COLO668 (cell line): ENCODE results near the gene TOX4.
"Not testable (repeated sequence)": the region's sequence is repeated elsewhere in the genome, so short reads cannot be mapped to it uniquely, and the experiment has no call there.

ENCODE experiments used
- DNase-seq: peaks from one replicate; lab custom pipeline; 2025; ENCODE audit not compliant: unreplicated experiment; lab: John Stamatoyannopoulos, UW

Gene TOX4

GRCh38 chr14:21476925-21477681, at the start of gene TOX4, which contains the start of gene RAB2B:
TSS of gene TOX4 (plus strand) at chr14:21477195. CDS start at chr14:21477279, 84 bp downstream.
TSS of gene RAB2B (minus strand) at chr14:21476959. CDS start at chr14:21476872, 87 bp downstream.
- DNase-seq = peak; percentile 97

DNA sequence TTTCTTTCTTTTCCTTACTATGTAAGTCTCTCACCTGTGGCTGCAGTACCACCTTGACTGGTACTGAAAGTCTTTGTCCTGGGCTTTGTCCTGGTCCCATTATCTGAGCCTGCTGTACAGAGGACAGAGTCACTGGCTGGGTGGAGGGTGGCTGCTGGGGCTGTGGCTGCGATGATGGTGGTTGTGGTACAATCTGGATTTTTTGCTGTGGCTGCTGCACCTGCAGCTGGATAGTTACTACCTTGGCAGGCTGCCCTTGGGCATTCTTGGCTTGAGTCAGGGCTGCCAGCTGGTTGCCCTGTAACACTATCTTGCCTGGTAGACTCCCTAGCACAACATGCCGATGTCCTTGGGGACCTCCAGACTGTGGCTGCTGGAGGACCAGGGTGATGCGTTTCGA, 48.1 kb upstream of the TOX4 start:
- no peak for DNase-seq

- no peak for DNase-seq
Observed at GRCh38 chr14:21431126-21431525, 45.9 kb upstream of the TOX4 start.

DNA sequence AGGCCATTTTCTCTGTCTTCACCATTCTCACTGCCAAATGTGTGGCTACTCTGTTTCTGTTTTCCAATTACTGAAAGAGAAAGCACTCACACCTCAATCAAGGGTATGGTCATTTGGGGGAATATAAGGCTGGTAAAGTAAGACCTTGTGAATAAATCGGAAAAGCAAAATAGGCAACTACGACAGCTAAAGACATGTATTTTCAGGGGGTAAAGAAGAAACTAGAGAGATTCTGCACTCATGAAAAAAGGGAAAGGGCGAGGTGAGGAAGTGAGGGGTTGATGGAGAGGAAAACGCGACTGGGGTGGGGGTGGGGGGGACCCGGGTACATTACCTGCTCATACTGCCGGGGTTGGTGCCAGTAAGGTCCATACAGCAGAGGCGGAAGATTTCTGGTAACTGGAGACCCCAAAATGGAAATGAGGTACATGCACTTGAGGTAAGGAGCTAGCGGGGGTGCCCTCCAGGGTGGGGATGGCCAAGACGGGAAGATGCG, 40.4 kb upstream of the TOX4 start:
- no peak for DNase-seq

DNA sequence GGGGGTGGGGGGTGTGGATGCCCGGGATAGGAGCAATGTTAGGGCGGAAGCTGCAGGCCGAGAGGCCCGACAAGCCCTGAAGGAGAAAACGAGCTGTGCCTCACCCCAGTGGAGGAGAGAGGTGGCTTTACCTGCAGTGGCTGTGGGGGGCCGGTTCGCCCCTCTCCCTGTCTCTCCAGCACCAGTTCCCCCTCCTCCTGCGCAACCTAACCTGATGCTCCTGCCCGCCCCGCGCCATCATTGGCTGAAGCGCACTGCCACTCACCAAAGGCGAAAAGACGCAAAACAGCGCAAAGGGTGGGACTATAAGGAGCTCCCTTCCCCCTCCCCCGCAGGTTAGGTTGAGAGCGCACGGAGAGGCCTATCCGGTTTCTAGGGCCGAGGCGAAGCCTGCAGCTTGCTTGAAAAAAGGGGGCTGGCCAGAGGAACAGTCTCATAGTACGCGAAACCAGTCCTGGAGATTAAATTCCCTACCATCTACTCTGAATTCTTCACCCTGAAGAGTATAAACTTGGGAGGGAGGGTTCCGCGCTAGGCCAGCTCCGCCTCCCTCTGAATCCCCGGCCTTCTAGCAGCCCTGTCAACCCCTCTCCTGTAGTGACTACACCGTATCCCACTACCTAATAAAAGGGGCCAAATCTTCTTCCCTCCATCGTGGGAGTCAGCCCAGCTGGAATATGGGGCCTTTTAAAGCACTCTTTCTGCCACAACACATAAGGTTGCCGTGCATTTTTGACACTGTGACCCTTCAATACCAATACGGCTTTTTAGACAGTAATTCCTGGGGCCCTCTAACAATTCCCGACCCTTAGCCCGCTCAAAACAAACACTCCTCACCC, 39.7 kb upstream of the TOX4 start:
- peak; percentile 100 for DNase-seq

GRCh38 chr14:21440859-21441258, 36.1 kb upstream of the TOX4 start:
- no peak for DNase-seq

DNA sequence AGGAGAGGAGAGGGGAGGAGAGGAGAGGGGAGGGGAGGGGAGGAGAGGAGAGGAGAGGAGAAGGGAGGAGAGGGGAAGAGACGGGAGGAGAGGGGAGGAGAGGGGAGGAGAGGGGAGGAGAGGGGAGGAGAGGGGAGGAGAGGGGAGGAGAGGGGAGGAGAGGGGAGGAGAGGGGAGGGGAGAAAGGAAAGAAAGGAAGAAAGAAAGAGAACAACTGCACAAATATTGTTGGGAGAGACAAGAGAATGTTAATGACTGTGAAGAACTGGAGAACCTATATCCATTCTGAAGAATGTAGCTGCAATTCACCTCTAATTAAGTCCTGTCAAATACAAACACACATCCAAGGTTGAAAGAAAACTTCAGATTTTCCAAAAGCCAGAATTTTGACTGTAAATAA, 34.3 kb upstream of the TOX4 start:
- not testable (repeated sequence) for DNase-seq

DNA sequence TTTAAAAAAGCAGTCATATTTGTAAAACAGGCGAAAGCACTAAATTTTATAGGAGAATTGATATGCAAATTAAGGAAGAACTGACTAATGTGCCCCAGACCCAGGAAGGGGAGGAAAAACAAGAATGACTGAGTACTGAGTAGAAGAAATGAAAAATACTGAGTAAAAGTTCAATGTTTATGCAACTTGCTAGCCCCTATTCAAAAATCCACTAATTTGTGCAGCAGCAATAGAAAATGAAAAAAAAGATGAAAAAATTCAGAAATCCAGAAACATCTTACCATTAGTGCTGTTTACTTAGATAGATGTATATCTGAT, 27.1 kb upstream of the TOX4 start:
- DNase-seq = no peak

DNA sequence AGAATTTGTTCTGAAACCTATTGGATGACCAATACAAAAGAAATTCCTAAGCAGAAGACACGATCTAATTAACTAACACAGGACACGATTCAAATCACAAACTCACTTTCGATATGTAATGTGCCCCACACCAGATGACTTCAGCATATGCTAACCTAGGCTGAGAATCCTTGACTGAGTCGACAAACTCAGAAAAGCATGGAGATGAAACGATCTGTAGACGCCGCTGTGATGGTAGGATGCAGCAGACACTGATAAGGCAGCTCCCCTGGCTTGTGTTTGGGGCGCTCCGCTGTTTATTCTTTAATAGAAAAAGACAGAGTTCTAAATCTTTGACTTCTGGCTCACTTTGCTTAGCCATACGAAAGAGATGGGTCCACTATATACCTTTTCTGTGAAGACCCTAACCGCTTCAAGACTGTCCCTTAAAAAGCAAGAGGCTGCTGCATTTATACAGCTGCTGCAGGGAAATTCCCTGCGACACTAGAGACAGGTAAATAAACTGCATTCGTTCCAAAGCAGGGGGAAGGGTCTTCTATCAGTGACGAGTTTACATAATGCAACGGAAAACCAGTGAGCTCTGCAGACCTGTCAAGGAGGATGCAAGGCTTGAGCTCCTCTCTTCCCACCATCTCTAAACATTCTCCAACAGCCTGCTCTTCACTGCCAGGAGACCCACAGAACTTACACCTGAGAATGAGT, 22.0 kb upstream of the TOX4 start:
- DNase-seq = peak; percentile 27

GRCh38 chr14:21455592-21455911, 21.4 kb upstream of the TOX4 start:
- no peak for DNase-seq

GRCh38 chr14:21455912-21456667, 20.9 kb upstream of the TOX4 start, which contains the start of gene CHD8:
TSS of gene CHD8 (minus strand) at chr14:21456123. CDS start at chr14:21431643, 24,480 bp downstream.
- peak; percentile 99 for DNase-seq

DNA sequence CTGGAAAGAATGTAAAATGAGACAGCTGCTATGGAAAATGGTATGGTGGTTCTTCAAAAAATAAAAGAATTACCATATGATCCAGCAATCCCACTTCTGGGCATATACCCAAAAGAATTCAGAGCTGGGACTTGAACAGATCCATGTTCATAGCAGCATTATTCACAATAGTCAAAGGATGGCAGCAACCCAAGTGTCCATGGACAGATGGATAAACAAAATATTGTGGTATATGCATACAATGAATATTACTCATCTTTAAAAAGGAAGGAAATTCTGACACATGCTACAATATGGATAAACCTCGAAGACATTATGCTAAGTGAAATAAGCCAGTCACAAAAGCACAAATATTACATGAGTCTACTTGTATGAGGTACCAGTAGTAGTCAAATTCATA, 9.4 kb upstream of the TOX4 start:
- no peak for DNase-seq

GRCh38 chr14:21475767-21476522, 1.1 kb upstream of the TOX4 start:
- no peak for DNase-seq

- DNase-seq = peak; percentile 93
Observed at GRCh38 chr14:21476523-21476924, 471 bp upstream of the TOX4 start.

- DNase-seq = no peak
Observed at GRCh38 chr14:21486640-21487087, 9.7 kb downstream of the TOX4 start.

DNA sequence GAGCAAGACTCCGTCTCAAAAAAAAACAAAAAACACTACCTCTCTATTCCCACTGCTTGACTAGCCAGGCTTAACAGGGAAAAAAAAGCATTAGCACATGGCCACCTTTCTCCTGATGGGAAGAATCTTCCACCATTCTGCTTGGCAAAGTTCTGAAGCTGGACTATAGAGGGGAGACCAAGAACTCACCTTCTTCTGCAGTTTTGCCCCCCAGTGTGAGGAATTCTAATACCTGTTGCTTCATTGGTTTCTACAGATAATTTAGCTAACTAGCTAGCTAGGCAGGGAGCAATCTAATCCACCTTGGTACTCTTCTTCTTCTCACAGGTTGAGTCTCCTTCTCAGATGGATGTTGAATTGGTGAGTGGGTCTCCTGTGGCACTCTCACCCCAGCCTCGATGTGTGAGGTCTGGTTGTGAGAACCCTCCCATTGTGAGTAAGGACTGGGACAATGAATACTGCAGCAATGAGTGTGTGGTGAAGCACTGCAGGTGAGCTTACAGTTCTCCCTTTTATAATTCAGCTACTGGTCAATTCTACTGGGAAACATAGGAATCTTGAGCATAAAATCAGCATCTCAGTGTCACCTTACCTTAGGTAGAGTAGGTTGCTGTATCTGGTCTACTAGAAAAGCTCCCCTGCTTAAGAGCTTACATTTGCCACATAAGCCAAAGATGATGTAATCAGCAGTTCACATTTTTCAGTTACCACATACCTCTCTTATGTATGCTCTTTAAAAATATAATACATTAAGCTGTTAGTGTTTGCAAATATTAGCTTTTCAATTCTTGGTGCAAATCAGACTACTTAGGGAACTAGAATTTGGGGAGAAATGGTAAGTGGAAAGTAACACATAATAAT, 18.1 kb downstream of the TOX4 start:
- DNase-seq = no peak

DNA sequence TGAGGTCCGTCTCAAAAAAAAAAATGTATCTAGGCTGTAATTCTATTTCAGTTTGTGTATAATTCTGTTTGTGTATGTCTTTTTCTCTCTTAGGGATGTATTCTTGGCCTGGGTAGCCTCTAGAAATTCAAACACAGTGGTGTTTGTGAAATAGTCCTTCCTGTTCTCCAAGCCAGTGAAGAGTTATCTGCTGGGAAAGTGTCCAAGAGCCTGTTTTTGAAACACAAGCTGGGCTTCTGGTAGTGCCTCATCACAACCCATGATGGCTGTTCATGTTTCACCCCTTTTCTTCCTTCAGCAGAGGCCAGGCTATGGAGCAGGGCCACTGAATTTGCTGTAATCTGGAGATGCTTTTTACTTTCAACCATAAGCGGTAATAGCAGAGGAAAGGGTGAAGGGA, 19.5 kb downstream of the TOX4 start:
- no peak for DNase-seq

DNA sequence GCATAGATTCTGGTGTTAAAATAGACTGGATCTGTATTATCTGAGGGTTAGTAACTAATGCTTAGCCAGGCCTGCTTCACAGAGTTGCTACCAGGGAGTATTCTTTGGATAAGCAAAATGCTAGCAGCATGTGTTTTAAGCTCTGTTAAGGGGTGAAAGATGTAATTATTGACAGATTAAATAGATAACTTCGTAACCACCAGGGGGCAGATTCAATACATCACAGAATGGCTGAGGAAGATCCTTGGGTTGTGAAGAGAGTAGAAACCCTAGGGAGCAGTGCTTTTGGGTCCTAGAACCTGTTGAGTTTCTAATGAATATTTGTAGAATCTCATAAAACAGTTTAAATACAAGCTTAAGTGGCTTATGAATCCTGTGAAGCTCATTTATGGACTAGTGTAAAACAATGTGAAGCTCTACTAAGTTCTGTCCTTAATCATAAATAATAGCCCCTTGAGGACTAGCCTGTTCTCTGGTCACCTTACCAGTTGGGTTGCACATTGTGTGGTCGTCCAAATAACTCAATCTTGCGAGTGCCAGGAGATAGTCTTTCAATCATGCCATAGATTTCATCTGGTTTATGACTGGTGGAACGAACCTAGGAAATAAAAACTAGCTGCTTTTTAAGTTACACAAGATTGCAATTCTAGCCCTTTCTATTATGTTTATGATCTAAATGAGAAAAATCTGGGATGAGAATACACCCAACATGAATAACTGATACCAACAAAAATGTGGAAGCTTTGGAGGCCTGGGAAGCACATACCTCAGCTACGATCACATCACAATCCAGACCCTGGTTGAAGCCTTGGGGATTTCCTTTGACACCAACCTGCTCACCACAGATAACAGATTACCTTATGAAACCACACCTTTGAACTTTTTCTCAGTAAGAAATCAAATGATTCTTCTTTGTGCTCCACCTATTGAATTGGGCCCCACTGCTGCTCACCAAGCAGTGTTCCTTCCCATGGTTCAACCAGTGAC, 21.8 kb downstream of the TOX4 start:
- DNase-seq = no peak
